ENCODE results near the gene PTPRA. TPM values are rescaled to one million over a fixed set of nuclear protein-coding genes. Genes with fewer than 3 reads are reported as not detected.
A peak's percentile ranks its signal among the peaks of the same experiment; 100 is the strongest.

Gene PTPRA
- total and polyA plus RNA-seq, 12 donors: 16.3 to 94.7 (median 46.3) TPM

GRCh38 chr20:3032624-3033023 lies 159.3 kb downstream of the PTPRA start:
- no peak for TF ChIP-seq CTCF (IDR thresholded peaks at IDR 0.05)
- no peak for TF ChIP-seq POLR2A (IDR thresholded peaks at IDR 0.05)
- H3K4me3 ChIP-seq: no peak overlapping the region
- H3K36me3 ChIP-seq (replicated peaks in 1 of 2): peaks cover 0 to 35% of the 10 kb centered on the region in 2 donors
- 81 to 94% (median 88%) methylated on average over 8 of the region's 8 CpGs for WGBS, 4 donors
- no peak overlapping the region for H3K27ac ChIP-seq
- no peaks in the 10 kb centered on the region for H3K9me3 ChIP-seq (replicated peaks in 1 of 3)
- no peaks in the 10 kb centered on the region for H3K4me1 ChIP-seq (replicated peaks in 1 of 2)
- intact Hi-C loops (cut with DNase I): no loop called here
- DNase-seq: peak in 4 of 7 donors; percentile 29 to 64 (median 47)
- H3K27me3 ChIP-seq: no peaks in the 10 kb centered on the region

GRCh38 chr20:3037654-3038053 lies 164.4 kb downstream of the PTPRA start:
- Histone ChIP-seq H3K9me3 (replicated peaks in 1 of 3) (no peaks in the 10 kb centered on the region), H3K4me3 (no peak overlapping the region), H3K27ac (no peak overlapping the region), H3K36me3 (replicated peaks in 1 of 2) (peaks cover 0 to 57% of the 10 kb centered on the region in 2 donors), H3K27me3 (no peaks in the 10 kb centered on the region), H3K4me1 (replicated peaks in 1 of 2) (no peaks in the 10 kb centered on the region)
- intact Hi-C loops (cut with DNase I): no loop called here
- 85 to 97% (median 91%) methylated on average over 3 of the region's 3 CpGs for WGBS, 4 donors
- DNase-seq: no peak
- TF ChIP-seq POLR2A (IDR thresholded peaks at IDR 0.05) (no peak), CTCF (IDR thresholded peaks at IDR 0.05) (no peak)

- no peaks in the 10 kb centered on the region for H3K27me3 ChIP-seq
- H3K4me3 ChIP-seq: no peak overlapping the region
- intact Hi-C loops (cut with DNase I): no loop called here
- no peak overlapping the region for H3K27ac ChIP-seq
- DNase-seq: no peak
- WGBS, 4 donors: 88 to 97% (median 90%) methylated on average over 4 to 5 of the region's 5 CpGs
- H3K9me3 ChIP-seq (replicated peaks in 1 of 3): no peaks in the 10 kb centered on the region
- TF ChIP-seq CTCF (IDR thresholded peaks at IDR 0.05): no peak
- no peak for TF ChIP-seq POLR2A (IDR thresholded peaks at IDR 0.05)
- H3K36me3 ChIP-seq (replicated peaks in 1 of 2): peaks cover 0 to 57% of the 10 kb centered on the region in 2 donors
- H3K4me1 ChIP-seq (replicated peaks in 1 of 2): no peaks in the 10 kb centered on the region
Observed at GRCh38 chr20:3038454-3038853, 165.2 kb downstream of the PTPRA start.

- TF ChIP-seq CTCF (IDR thresholded peaks at IDR 0.05): no peak
- no peak for TF ChIP-seq POLR2A (IDR thresholded peaks at IDR 0.05)
- Histone ChIP-seq H3K27ac (no peak overlapping the region), H3K4me1 (replicated peaks in 1 of 2) (no peaks in the 10 kb centered on the region), H3K4me3 (no peak overlapping the region), H3K9me3 (replicated peaks in 1 of 3) (no peaks in the 10 kb centered on the region), H3K36me3 (replicated peaks in 1 of 2) (peaks cover 0 to 57% of the 10 kb centered on the region in 2 donors), H3K27me3 (no peaks in the 10 kb centered on the region)
- 86 to 94% (median 92%) methylated on average over 3 to 4 of the region's 4 CpGs for WGBS, 4 donors
- no peak for DNase-seq
- intact Hi-C loops (cut with DNase I): no loop called here
Observed at GRCh38 chr20:3039426-3039825, 166.1 kb downstream of the PTPRA start.

All from adrenal gland (tissue), 12 donors.